ES-I3 (cell line): Measurements from ENCODE around the gene ARID4B.

Source experiments
- H3K36me3 ChIP-seq: 2 replicates; pipeline ENCODE4 v1.6.1; 2013; ENCODE audit warnings: mild to moderate bottlenecking, low read length, control low read depth, moderate library complexity; ENCODE audit not compliant: insufficient read depth
- H3K4me1 ChIP-seq: 2 replicates; pipeline ENCODE4 v1.6.1; 2013; ENCODE audit warnings: mild to moderate bottlenecking, control low read depth, low read length; ENCODE audit not compliant: insufficient read depth
- H3K9ac ChIP-seq: 2 replicates; pipeline ENCODE4 v1.6.1; 2013; ENCODE audit warnings: low read depth, mild to moderate bottlenecking, low read length, moderate library complexity
- H3K9me3 ChIP-seq: 2 replicates; pipeline ENCODE4 v1.6.1; 2013; ENCODE audit warnings: mild to moderate bottlenecking, low read length, moderate library complexity; ENCODE audit not compliant: control insufficient read depth, insufficient read depth

ARID4B gene

DNA sequence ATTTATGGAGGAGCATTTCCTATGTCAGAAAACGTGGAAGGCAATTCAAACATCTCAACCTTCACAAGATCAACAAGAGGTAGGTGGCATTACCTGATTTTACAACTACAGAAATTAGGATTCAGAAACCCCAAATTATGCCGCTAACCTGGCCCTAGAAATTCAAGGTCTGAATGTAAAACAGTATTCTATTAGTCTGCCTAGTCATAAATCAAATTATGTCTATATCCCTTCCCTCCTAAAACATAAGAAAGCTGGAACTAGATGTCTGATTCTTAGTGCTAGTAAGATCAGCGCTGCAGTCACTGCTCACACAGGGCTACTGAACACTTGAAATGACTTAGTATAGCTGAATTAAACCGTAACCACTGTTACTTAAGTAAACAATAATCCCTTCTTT, 200.8 kb downstream of the ARID4B start:
- Histone ChIP-seq H3K4me1 (peaks cover 7% of the 10 kb centered on the region), H3K9ac (peak overlapping the region; percentile 65), H3K9me3 (no peaks in the 10 kb centered on the region), H3K36me3 (peaks cover 10% of the 10 kb centered on the region; the same call in 1 of the 2 replicates)

DNA sequence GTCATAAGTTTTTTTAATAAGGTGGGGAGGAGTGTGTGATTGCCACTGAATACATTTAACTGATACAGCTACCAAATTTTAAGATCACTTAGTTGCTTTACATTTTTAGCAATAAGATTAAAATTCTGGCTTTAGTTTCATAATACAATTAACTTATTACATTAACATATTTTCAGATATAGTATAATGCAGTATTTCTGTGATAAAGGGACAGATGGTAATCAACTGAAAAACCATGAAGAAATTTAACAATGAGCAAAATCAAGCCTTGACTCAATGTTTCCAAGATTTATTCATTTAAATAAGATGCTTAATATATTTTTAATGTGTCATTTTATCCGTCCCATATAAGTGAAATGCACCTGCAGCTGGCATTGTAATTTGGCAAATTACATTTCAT, 203.3 kb downstream of the ARID4B start:
- H3K9me3 ChIP-seq = no peaks in the 10 kb centered on the region
- H3K36me3 ChIP-seq = peaks cover 18% of the 10 kb centered on the region; the same call in 1 of the 2 replicates
- no peak overlapping the region for H3K9ac ChIP-seq
- peaks cover 5% of the 10 kb centered on the region for H3K4me1 ChIP-seq

DNA sequence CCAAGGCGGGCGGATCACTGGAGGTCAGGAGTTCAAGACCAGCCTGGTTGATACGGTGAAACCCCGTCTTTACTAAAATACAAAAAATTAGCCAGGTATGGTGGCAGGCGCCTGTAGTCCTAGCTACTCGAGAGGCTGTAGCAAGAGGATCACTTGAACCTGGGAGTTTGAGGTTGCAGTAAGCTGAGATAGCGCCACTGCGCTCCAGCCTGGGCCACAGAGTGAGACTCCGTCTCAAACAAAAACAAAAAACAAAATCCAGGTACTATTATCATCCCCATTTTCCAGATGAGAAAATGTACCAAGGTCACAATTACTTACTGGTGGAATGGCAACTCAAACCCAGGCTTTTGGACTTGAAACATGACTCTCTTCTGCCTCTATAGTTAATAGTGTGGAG, 203.9 kb downstream of the ARID4B start:
- Histone ChIP-seq H3K36me3 (peaks cover 18% of the 10 kb centered on the region; the same call in 1 of the 2 replicates), H3K9ac (no peak overlapping the region), H3K4me1 (peaks cover 3% of the 10 kb centered on the region; the same call in 1 of the 2 replicates), H3K9me3 (no peaks in the 10 kb centered on the region)

DNA sequence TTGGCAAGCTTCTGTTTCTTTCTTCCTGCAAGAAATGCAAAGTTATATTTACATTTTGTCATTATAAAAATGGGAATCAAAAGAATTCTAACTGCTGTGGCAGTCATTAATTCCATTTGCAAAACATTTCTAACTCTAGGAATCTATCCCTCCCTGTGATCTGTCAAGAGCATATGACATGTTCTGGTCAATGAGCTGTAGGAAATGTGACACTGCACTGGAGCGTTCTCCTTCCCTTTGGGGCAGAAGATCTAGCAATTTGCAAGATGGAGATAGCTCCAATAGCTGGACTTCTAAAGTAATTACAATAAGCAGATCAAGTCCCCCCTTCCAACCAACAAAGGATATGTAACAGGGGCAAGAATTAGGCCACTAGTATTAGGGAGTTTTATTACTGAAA, 205.6 kb downstream of the ARID4B start:
- Histone ChIP-seq H3K4me1 (peaks cover 3% of the 10 kb centered on the region; the same call in 1 of the 2 replicates), H3K36me3 (peaks cover 31% of the 10 kb centered on the region), H3K9me3 (no peaks in the 10 kb centered on the region), H3K9ac (no peak overlapping the region)
